ENCODE data around the gene TMEM79.

TMEM79 gene

GRCh38 chr1:156257711-156258110 is 26.4 kb upstream of the TMEM79 start:
- peak; percentile 22 for DNase-seq (ENCODE audit: low read depth)
- no peak for TF ChIP-seq MYC (IDR thresholded peaks at IDR 0.05; ENCODE audit: low read depth, low read length)
- TF ChIP-seq CTCF (IDR thresholded peaks at IDR 0.05; ENCODE audit: low read depth, low read length), result no peak
- TF ChIP-seq, protein P1, sequence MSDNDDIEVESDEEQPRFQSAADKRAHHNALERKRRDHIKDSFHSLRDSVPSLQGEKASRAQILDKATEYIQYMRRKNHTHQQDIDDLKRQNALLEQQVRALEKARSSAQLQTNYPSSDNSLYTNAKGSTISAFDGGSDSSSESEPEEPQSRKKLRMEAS (IDR thresholded peaks at IDR 0.05; ENCODE audit: low read depth, low read length), result no peak
- TF ChIP-seq POLR2A (IDR thresholded peaks at IDR 0.05; ENCODE audit: extremely low read depth, insufficient read length), result no peak
- no peak overlapping the region for H3K4me3 ChIP-seq (ENCODE audit: low read depth, low read length)

DNA sequence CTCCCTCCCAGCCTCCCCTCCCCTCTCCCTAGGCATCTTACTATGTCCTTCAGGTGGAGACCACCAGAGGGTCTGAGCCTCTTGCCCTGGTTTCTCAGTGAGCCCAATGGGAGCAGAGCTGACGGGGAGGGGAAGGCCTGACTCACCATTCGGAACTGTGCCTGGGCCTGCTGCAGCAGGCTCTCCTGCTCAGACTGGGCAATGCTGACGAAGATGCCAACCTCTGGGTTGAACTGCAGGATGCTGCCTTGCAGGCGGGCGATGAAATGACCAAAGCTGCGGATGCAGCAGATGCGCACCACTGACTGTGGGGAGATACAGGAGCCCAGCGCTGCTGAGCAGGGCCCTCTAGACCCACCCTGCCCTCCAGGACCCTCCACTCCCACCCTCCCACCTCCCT is 25.3 kb upstream of the TMEM79 start:
- DNase-seq (ENCODE audit: low read depth), result no peak
- TF ChIP-seq POLR2A (IDR thresholded peaks at IDR 0.05; ENCODE audit: extremely low read depth, insufficient read length) (no peak), MYC (IDR thresholded peaks at IDR 0.05; ENCODE audit: low read depth, low read length) (no peak), CTCF (IDR thresholded peaks at IDR 0.05; ENCODE audit: low read depth, low read length) (no peak)
- TF ChIP-seq, protein P1 (IDR thresholded peaks at IDR 0.05; ENCODE audit: low read depth, low read length), result no peak
- H3K4me3 ChIP-seq (ENCODE audit: low read depth, low read length), result no peak overlapping the region

DNA sequence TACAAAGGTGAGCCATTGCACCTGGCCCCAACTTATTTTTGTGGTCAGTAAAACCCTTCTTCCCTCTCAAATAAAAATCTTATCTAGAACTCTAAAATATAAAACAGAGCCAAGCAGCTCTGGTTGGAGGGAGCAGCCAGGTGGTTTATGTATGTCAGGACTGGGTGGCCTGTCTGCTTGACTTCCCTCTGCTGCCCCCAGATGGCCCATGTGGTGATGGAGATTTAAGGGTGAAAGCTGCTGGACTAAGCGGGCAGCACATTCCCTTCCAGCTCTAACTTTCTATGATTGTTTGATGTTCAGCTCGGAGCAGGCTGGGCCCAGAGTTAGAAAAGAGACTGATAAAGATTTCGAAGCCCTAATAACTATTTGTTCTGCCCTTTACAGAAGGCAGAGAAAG is 24.3 kb upstream of the TMEM79 start:
- no peak for DNase-seq (ENCODE audit: low read depth)
- TF ChIP-seq CTCF (IDR thresholded peaks at IDR 0.05; ENCODE audit: low read depth, low read length), result no peak
- no peak for TF ChIP-seq MYC (IDR thresholded peaks at IDR 0.05; ENCODE audit: low read depth, low read length)
- TF ChIP-seq POLR2A (IDR thresholded peaks at IDR 0.05; ENCODE audit: extremely low read depth, insufficient read length), result no peak
- TF ChIP-seq, protein P1 (IDR thresholded peaks at IDR 0.05; ENCODE audit: low read depth, low read length), result no peak
- H3K4me3 ChIP-seq (ENCODE audit: low read depth, low read length), result no peak overlapping the region

DNA sequence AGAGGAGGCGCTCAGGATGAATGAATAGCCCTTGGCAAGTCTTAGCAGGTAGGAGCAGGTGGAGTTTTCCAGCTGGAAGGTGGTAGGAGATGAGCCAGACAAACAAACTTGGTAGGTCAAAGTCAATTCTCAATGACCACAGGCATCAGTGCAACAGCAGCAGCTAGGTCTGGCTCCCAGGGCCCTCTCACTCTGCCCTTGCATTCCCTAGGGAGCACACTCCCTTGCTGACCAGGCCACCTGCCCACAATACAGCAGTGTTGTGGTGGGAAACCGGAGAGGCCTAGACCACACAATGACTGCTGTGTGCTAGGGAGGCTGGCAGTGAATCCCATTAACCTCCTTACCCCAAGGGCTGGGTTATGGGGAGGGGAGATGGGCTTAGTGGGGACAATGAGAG is 23.2 kb upstream of the TMEM79 start:
- DNase-seq (ENCODE audit: low read depth), result no peak
- H3K4me3 ChIP-seq (ENCODE audit: low read depth, low read length), result no peak overlapping the region
- TF ChIP-seq MYC (IDR thresholded peaks at IDR 0.05; ENCODE audit: low read depth, low read length) (no peak), CTCF (IDR thresholded peaks at IDR 0.05; ENCODE audit: low read depth, low read length) (no peak), POLR2A (IDR thresholded peaks at IDR 0.05; ENCODE audit: extremely low read depth, insufficient read length) (no peak)
- TF ChIP-seq, protein P1 (IDR thresholded peaks at IDR 0.05; ENCODE audit: low read depth, low read length), result no peak

GRCh38 chr1:156262461-156263287 is 21.5 kb upstream of the TMEM79 start:
- no peak overlapping the region for H3K4me3 ChIP-seq (ENCODE audit: low read depth, low read length)
- no peak for TF ChIP-seq CTCF (IDR thresholded peaks at IDR 0.05; ENCODE audit: low read depth, low read length)
- TF ChIP-seq, protein P1 (IDR thresholded peaks at IDR 0.05; ENCODE audit: low read depth, low read length), result no peak
- no peak for TF ChIP-seq MYC (IDR thresholded peaks at IDR 0.05; ENCODE audit: low read depth, low read length)
- no peak for TF ChIP-seq POLR2A (IDR thresholded peaks at IDR 0.05; ENCODE audit: extremely low read depth, insufficient read length)
- no peak for DNase-seq (ENCODE audit: low read depth)
